ENCODE results near the gene BCAS3. TPM values are rescaled to one million over a fixed set of nuclear protein-coding genes. Genes with fewer than 3 reads are reported as not detected.

Gene BCAS3
- total and polyA plus RNA-seq, 2 donors (not counting 1 experiment from before 2014, with no cell fraction given) = 13.9 to 73.4 TPM

- Histone ChIP-seq H3K4me1 (ENCODE audit: control insufficient read depth in 2 of 2, insufficient read depth in 2 of 2, low read length in 2 of 2) (no peaks in the 10 kb centered on the region), H3K4me2 (replicated peaks; ENCODE audit: low read depth, low read length, poor library complexity, severe bottlenecking) (no peak overlapping the region), H3K9ac (ENCODE audit: low read length) (no peak overlapping the region), H3K79me2 (ENCODE audit: control insufficient read depth, insufficient read depth, low read length) (no peaks in the 10 kb centered on the region), H3K9me3 (ENCODE audit: control extremely low read depth in 1 of 3, control insufficient read depth in 2 of 3, insufficient read depth in 1 of 3, low read length in 2 of 3) (no peaks in the 10 kb centered on the region), H4K20me1 (ENCODE audit: control insufficient read depth, insufficient read depth, low read length, poor library complexity, severe bottlenecking) (no peaks in the 10 kb centered on the region), H3K27me3 (replicated peaks in 1 of 4; ENCODE audit: control extremely low read depth in 1 of 4, control insufficient read depth in 3 of 4, insufficient read depth in 4 of 4, low read length in 3 of 4) (no peaks in the 10 kb centered on the region), H3K4me3 (ENCODE audit: control extremely low read depth in 1 of 5, extremely low read depth in 1 of 5, insufficient read depth in 1 of 5, low read depth in 2 of 5, low read length in 4 of 5) (no peak overlapping the region), H3K36me3 (replicated peaks in 1 of 2; ENCODE audit: control extremely low read depth in 1 of 2, control insufficient read depth in 1 of 2, extremely low read depth in 1 of 2, insufficient read depth in 2 of 2, low read length in 1 of 2) (no peaks in the 10 kb centered on the region), H2AFZ (ENCODE audit: insufficient read depth, low read depth, low read length, poor library complexity, severe bottlenecking) (no peak overlapping the region), H3K27ac (ENCODE audit: low read length in 2 of 2) (no peak overlapping the region)
- no peak for DNase-seq
- no peak for TF ChIP-seq CTCF (IDR thresholded peaks at IDR 0.05)
- no peak for TF ChIP-seq EZH2 (IDR thresholded peaks at IDR 0.05; ENCODE audit: borderline replicate concordance, insufficient read depth, low read depth, low read length, poor library complexity, severe bottlenecking)
- no peak for ATAC-seq (ENCODE audit: low read depth)
- H3K4me3 Mint-ChIP-seq = no peak overlapping the region
- no peaks in the 10 kb centered on the region for H3K9me3 Mint-ChIP-seq (ENCODE audit: insufficient read depth)
- no peaks in the 10 kb centered on the region for H3K27me3 Mint-ChIP-seq
- WGBS (ENCODE audit: insufficient coverage) = 88% methylated on average over 2 of the region's 6 CpGs
- H3K27ac Mint-ChIP-seq = no peak overlapping the region
- intact Hi-C loops (cut with micrococcal nuclease) = no loop called here
- CTCF ChIA-PET = no interaction called here
- POLR2A ChIA-PET = no interaction called here
- no peaks in the 10 kb centered on the region for H3K4me1 Mint-ChIP-seq
Measured at GRCh38 chr17:61261001-61261637, 583.5 kb downstream of the BCAS3 start.

GRCh38 chr17:61265397-61265796, 587.7 kb downstream of the BCAS3 start:
- no peaks in the 10 kb centered on the region for H3K4me1 ChIP-seq (ENCODE audit: control insufficient read depth in 2 of 2, insufficient read depth in 2 of 2, low read length in 2 of 2)
- H3K4me2 ChIP-seq (replicated peaks; ENCODE audit: low read depth, low read length, poor library complexity, severe bottlenecking) = no peak overlapping the region
- no peaks in the 10 kb centered on the region for H3K79me2 ChIP-seq (ENCODE audit: control insufficient read depth, insufficient read depth, low read length)
- H3K4me3 ChIP-seq (ENCODE audit: control extremely low read depth in 1 of 5, extremely low read depth in 1 of 5, insufficient read depth in 1 of 5, low read depth in 2 of 5, low read length in 4 of 5) = no peak overlapping the region
- Mint-ChIP-seq H3K27ac (no peak overlapping the region), H3K9me3 (ENCODE audit: insufficient read depth) (no peaks in the 10 kb centered on the region), H3K27me3 (no peaks in the 10 kb centered on the region), H3K4me3 (no peak overlapping the region), H3K4me1 (no peaks in the 10 kb centered on the region)
- intact Hi-C loops (cut with micrococcal nuclease) = no loop called here
- ChIA-PET CTCF (no interaction called here), POLR2A (no interaction called here)
- H4K20me1 ChIP-seq (ENCODE audit: control insufficient read depth, insufficient read depth, low read length, poor library complexity, severe bottlenecking) = no peaks in the 10 kb centered on the region
- H3K27me3 ChIP-seq (replicated peaks in 1 of 4; ENCODE audit: control extremely low read depth in 1 of 4, control insufficient read depth in 3 of 4, insufficient read depth in 4 of 4, low read length in 3 of 4) = no peaks in the 10 kb centered on the region
- no peak overlapping the region for H3K27ac ChIP-seq (ENCODE audit: low read length in 2 of 2)
- H3K9me3 ChIP-seq (ENCODE audit: control extremely low read depth in 1 of 3, control insufficient read depth in 2 of 3, insufficient read depth in 1 of 3, low read length in 2 of 3) = no peaks in the 10 kb centered on the region
- ATAC-seq (ENCODE audit: low read depth) (no peak), DNase-seq (no peak)
- no peak overlapping the region for H3K9ac ChIP-seq (ENCODE audit: low read length)
- H2AFZ ChIP-seq (ENCODE audit: insufficient read depth, low read depth, low read length, poor library complexity, severe bottlenecking) = no peak overlapping the region
- WGBS (ENCODE audit: insufficient coverage) = no CpG with 5 or more reads among the region's 2 CpGs
- H3K36me3 ChIP-seq (replicated peaks in 1 of 2; ENCODE audit: control extremely low read depth in 1 of 2, control insufficient read depth in 1 of 2, extremely low read depth in 1 of 2, insufficient read depth in 2 of 2, low read length in 1 of 2) = no peaks in the 10 kb centered on the region
- TF ChIP-seq CTCF (IDR thresholded peaks at IDR 0.05) (no peak), EZH2 (IDR thresholded peaks at IDR 0.05; ENCODE audit: borderline replicate concordance, insufficient read depth, low read depth, low read length, poor library complexity, severe bottlenecking) (no peak)
